Natural killer cell (primary cell): ENCODE measurements around the gene COQ6. TPM values are rescaled to one million over a fixed set of nuclear protein-coding genes. Genes with fewer than 3 reads are reported as not detected.

Experiments
- ATAC-seq, 3 donors: fragments of 150-1000 bp in 2 of 3; fragments of 200-7000 bp in 1 of 3; cut with Tn5 transposase; 1 replicate in 1 of 3; 2 replicates in 2 of 3; pipeline ENCODE4 v1.10.0; 2021; ENCODE audit warnings: mild to moderate bottlenecking in 2 of 3, moderate library complexity in 2 of 3
- DNase-seq, 2 donors: peaks; one replicate each; pipeline versions ENCODE4 v3.0.0 to v3.0.0-alpha.2; 2013 to 2021; ENCODE audit warnings: mixed read lengths in 1 of 2
- H3K27ac ChIP-seq: one replicate; pipeline ENCODE4 v1.5.1; 2013; ENCODE audit warnings: mild to moderate bottlenecking, low read length
- H3K27me3 ChIP-seq: one replicate; pipeline ENCODE4 v1.6.1; 2013; ENCODE audit warnings: low read length; ENCODE audit not compliant: control insufficient read depth, insufficient read depth
- H3K36me3 ChIP-seq: one replicate; pipeline ENCODE4 v1.6.1; 2013; ENCODE audit warnings: low read length; ENCODE audit not compliant: control insufficient read depth, insufficient read depth
- H3K4me1 ChIP-seq: one replicate; pipeline ENCODE4 v1.6.1; 2013; ENCODE audit warnings: low read length; ENCODE audit not compliant: control insufficient read depth, insufficient read depth
- H3K4me3 ChIP-seq: one replicate; pipeline ENCODE4 v1.5.1; 2013; ENCODE audit warnings: low read length
- H3K9me3 ChIP-seq: one replicate; pipeline ENCODE4 v1.6.1; 2013; ENCODE audit warnings: low read length; ENCODE audit not compliant: control insufficient read depth, insufficient read depth
- H3K27ac Mint-ChIP-seq, 2 donors: one replicate each; pipeline ENCODE4 v1.8.0; 2022; ENCODE audit warnings: mild to moderate bottlenecking in 2 of 2, mixed read lengths in 2 of 2, moderate library complexity in 1 of 2
- H3K27me3 Mint-ChIP-seq, 2 donors: one replicate each; pipeline ENCODE4 v1.8.0; 2022; ENCODE audit warnings: low read depth in 2 of 2, mixed read lengths in 2 of 2
- H3K36me3 Mint-ChIP-seq: one replicate; pipeline ENCODE4 v1.8.0; 2022; ENCODE audit warnings: mixed read lengths
- H3K4me1 Mint-ChIP-seq, 2 donors: one replicate each; pipeline ENCODE4 v1.8.0; 2022; ENCODE audit warnings: mixed read lengths in 2 of 2
- H3K4me3 Mint-ChIP-seq: one replicate; pipeline ENCODE4 v1.8.0; 2022; ENCODE audit warnings: mild to moderate bottlenecking, moderate library complexity, mixed read lengths
- H3K9me3 Mint-ChIP-seq, 2 donors: one replicate each; pipeline ENCODE4 v1.8.0; 2022; ENCODE audit warnings: mixed read lengths in 2 of 2
- CTCF ChIP-seq: fragments of 200-600 bp; IDR thresholded peaks from one replicate; pipeline ENCODE4 v1.8.0; 2022; ENCODE audit warnings: antibody characterized with exemption
- WGBS: methylation state at CpG from one replicate; pipeline ENCODE4 v1.1.7; 2013; ENCODE audit warnings: missing lambda C conversion rate; ENCODE audit not compliant: insufficient coverage; 5-methylcytosine and 5-hydroxymethylcytosine counted together
- intact Hi-C: fragments of 100-400 bp; cut with micrococcal nuclease; formaldehyde crosslinking; loops from one replicate; pipeline ENCODE4 v1.14.2; 2022
- total RNA-seq, 4 donors: library from RNA; stranded (reverse); fragments of 120-200 nt in 1 of 4; gene quantifications; one replicate each; pipeline versions ENCODE4 v1.2.3 to v1.2.4, GENCODE V29; 2013 to 2022

Gene COQ6
- total RNA-seq, 3 donors from 2014 or later (not counting 1 experiment from before 2014, with no cell fraction given): 20.8 to 24.0 (median 21.7) TPM

GRCh38 chr14:74008843-74009499, 58.9 kb downstream of the COQ6 start:
- Mint-ChIP-seq H3K4me3 (no peak overlapping the region), H3K27me3 (no peaks in the 10 kb centered on the region), H3K4me1 (no peaks in the 10 kb centered on the region), H3K27ac (no peak overlapping the region), H3K9me3 (no peaks in the 10 kb centered on the region), H3K36me3 (no peaks in the 10 kb centered on the region)
- TF ChIP-seq CTCF: no peak
- ATAC-seq (no peak), DNase-seq (no peak)
- intact Hi-C loops: no loop called here
- Histone ChIP-seq H3K4me1 (no peaks in the 10 kb centered on the region), H3K27ac (no peak overlapping the region), H3K9me3 (no peaks in the 10 kb centered on the region), H3K36me3 (peaks cover 12% of the 10 kb centered on the region), H3K4me3 (no peak overlapping the region), H3K27me3 (no peaks in the 10 kb centered on the region)
- WGBS: 100% methylated on average over 1 of the region's 2 CpGs

Other genes with a start within 250 kb of the COQ6 start
- 10 to 100 TPM; 26.0 to 32.3 (median 28.9) TPM for gene PNMA1, start 235.9 kb upstream of the COQ6 start, total RNA-seq
- 1 to 10 TPM in 2 of 3 donors, under 1 TPM in 1; 0.48 to 1.5 (median 1.5) TPM for gene PTGR2, start 98.5 kb upstream of the COQ6 start, total RNA-seq
- 100 to 1,000 TPM; 111 to 118 (median 113) TPM for gene ZNF410, start 63.4 kb upstream of the COQ6 start, total RNA-seq
- 1 to 10 TPM; 2.5 to 4.8 (median 3.1) TPM for gene FAM161B, start 208 bp upstream of the COQ6 start, total RNA-seq
- gene ENTPD5, start 69.0 kb downstream of the COQ6 start, total RNA-seq: 10 to 100 TPM in 2 of 3 donors, 1 to 10 TPM in 1; 8.6 to 15.7 (median 13.0) TPM
- gene BBOF1, start 69.0 kb downstream of the COQ6 start, total RNA-seq: 1 to 10 TPM; 3.1 to 3.6 (median 3.2) TPM
- 1 to 10 TPM; 8.5 to 9.6 (median 9.5) TPM for gene ALDH6A1, start 134.2 kb downstream of the COQ6 start, total RNA-seq
- gene LIN52, start 134.7 kb downstream of the COQ6 start, total RNA-seq: 10 to 100 TPM; 10.6 to 15.0 (median 12.8) TPM